ENCODE data around the gene TMEM218.

TMEM218 gene

DNA sequence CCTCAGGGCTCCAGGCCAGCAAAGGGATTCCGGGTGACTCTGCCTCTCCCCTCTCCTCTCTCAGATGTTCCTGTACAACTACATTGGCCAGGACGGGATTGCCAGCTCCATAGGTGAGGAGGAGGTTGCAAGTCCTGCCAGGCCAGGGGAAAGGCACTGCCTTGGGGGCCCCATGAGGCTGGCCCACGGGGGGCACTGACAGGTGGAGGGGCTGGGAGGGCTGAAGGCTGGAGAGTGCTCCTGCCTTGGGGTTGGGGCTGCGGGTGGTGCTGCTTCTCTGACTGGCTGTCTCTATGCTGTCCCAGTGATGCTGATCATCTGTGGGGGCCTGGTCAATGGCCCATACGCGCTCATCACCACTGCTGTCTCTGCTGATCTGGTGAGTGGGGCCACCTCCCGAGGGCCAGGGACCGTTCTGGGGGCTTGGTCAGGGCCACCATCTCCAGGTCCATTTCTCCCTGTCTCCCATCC lies 26.6 kb downstream of the TMEM218 start:
- no peak for TF ChIP-seq NFIC (IDR thresholded peaks at IDR 0.05)
- TF ChIP-seq EGR1 (IDR thresholded peaks at IDR 0.05) = no peak
- no peak for TF ChIP-seq TCF12 (IDR thresholded peaks at IDR 0.05; ENCODE audit: low read depth)
- TF ChIP-seq CREB1 (IDR thresholded peaks at IDR 0.05; ENCODE audit: low read depth) = no peak
- TF ChIP-seq REST (IDR thresholded peaks at IDR 0.05; ENCODE audit: low read depth) = no peak
- no peak for TF ChIP-seq ZBTB7A (IDR thresholded peaks at IDR 0.05; ENCODE audit: low read depth)
- no peak for TF ChIP-seq EP300 (IDR thresholded peaks at IDR 0.05; ENCODE audit: borderline replicate concordance)
- TF ChIP-seq TEAD4 (IDR thresholded peaks at IDR 0.05) = no peak
- TF ChIP-seq, protein P1, sequence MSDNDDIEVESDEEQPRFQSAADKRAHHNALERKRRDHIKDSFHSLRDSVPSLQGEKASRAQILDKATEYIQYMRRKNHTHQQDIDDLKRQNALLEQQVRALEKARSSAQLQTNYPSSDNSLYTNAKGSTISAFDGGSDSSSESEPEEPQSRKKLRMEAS (IDR thresholded peaks at IDR 0.05) = no peak

- TF ChIP-seq EP300 (IDR thresholded peaks at IDR 0.05; ENCODE audit: borderline replicate concordance) (no peak), TEAD4 (IDR thresholded peaks at IDR 0.05) (no peak), NFIC (IDR thresholded peaks at IDR 0.05) (no peak)
- TF ChIP-seq, protein P1 (IDR thresholded peaks at IDR 0.05) = no peak
Measured at GRCh38 chr11:125084057-125084416, 27.4 kb downstream of the TMEM218 start.

GRCh38 chr11:125083312-125084056 lies 27.9 kb downstream of the TMEM218 start:
- TF ChIP-seq TEAD4 (IDR thresholded peaks at IDR 0.05) (no peak), RAD21 (IDR thresholded peaks at IDR 0.05; ENCODE audit: low read depth) (no peak), EP300 (IDR thresholded peaks at IDR 0.05; ENCODE audit: borderline replicate concordance) (no peak), FOXM1 (IDR thresholded peaks at IDR 0.05; ENCODE audit: borderline replicate concordance, low read depth) (no peak), REST (IDR thresholded peaks at IDR 0.05; ENCODE audit: low read depth) (no peak), TCF12 (IDR thresholded peaks at IDR 0.05; ENCODE audit: low read depth) (no peak), CREB1 (IDR thresholded peaks at IDR 0.05; ENCODE audit: low read depth) (no peak), CEBPB (IDR thresholded peaks at IDR 0.05) (no peak), ZBTB7A (IDR thresholded peaks at IDR 0.05; ENCODE audit: low read depth) (no peak), NFIC (IDR thresholded peaks at IDR 0.05) (no peak), YY1 (IDR thresholded peaks at IDR 0.05; ENCODE audit: low read depth) (no peak), EGR1 (IDR thresholded peaks at IDR 0.05) (no peak), TAF1 (IDR thresholded peaks at IDR 0.05; ENCODE audit: low read depth) (no peak)
- TF ChIP-seq, protein P1 (IDR thresholded peaks at IDR 0.05) = no peak
- TF ChIP-seq, protein P2, sequence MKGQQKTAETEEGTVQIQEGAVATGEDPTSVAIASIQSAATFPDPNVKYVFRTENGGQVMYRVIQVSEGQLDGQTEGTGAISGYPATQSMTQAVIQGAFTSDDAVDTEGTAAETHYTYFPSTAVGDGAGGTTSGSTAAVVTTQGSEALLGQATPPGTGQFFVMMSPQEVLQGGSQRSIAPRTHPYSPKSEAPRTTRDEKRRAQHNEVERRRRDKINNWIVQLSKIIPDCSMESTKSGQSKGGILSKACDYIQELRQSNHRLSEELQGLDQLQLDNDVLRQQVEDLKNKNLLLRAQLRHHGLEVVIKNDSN (IDR thresholded peaks at IDR 0.05) = no peak

- no peak for TF ChIP-seq TEAD4 (IDR thresholded peaks at IDR 0.05)
- no peak for TF ChIP-seq EP300 (IDR thresholded peaks at IDR 0.05; ENCODE audit: borderline replicate concordance)
- no peak for TF ChIP-seq TAF1 (IDR thresholded peaks at IDR 0.05; ENCODE audit: low read depth)
- TF ChIP-seq, protein P1 (IDR thresholded peaks at IDR 0.05) = no peak
- TF ChIP-seq ZBTB7A (IDR thresholded peaks at IDR 0.05; ENCODE audit: low read depth) = no peak
- TF ChIP-seq NFIC (IDR thresholded peaks at IDR 0.05) = no peak
- TF ChIP-seq TCF12 (IDR thresholded peaks at IDR 0.05; ENCODE audit: low read depth) = no peak
- no peak for TF ChIP-seq CEBPB (IDR thresholded peaks at IDR 0.05)
- TF ChIP-seq FOXM1 (IDR thresholded peaks at IDR 0.05; ENCODE audit: borderline replicate concordance, low read depth) = no peak
- TF ChIP-seq YY1 (IDR thresholded peaks at IDR 0.05; ENCODE audit: low read depth) = no peak
- no peak for TF ChIP-seq RAD21 (IDR thresholded peaks at IDR 0.05; ENCODE audit: low read depth)
- no peak for TF ChIP-seq CREB1 (IDR thresholded peaks at IDR 0.05; ENCODE audit: low read depth)
- no peak for TF ChIP-seq EGR1 (IDR thresholded peaks at IDR 0.05)
- TF ChIP-seq, protein P2 (IDR thresholded peaks at IDR 0.05) = no peak
- TF ChIP-seq REST (IDR thresholded peaks at IDR 0.05; ENCODE audit: low read depth) = no peak
Measured at GRCh38 chr11:125082611-125083311, 28.7 kb downstream of the TMEM218 start.
